Neural cell (in vitro differentiated cells): Measurements from ENCODE around the gene FUNDC2. TPM values are rescaled to one million over a fixed set of nuclear protein-coding genes. Genes with fewer than 3 reads are reported as not detected.

Experiments used
- H2AFZ ChIP-seq: fragments of 200-600, 300-800 bp; sonication (generic), shearing (Covaris generic); 2 replicates; pipeline ENCODE4 v1.6.0; 2014; ENCODE audit warnings: low read depth, mild to moderate bottlenecking, antibody characterized with exemption, low read length, moderate library complexity
- H3F3A ChIP-seq: fragments of 200-600 bp; shearing (Covaris generic); 2 replicates; pipeline ENCODE4 v1.6.1; 2016; ENCODE audit warnings: mild to moderate bottlenecking, moderate library complexity, mixed read lengths, antibody characterized with exemption, low read length; ENCODE audit not compliant: insufficient read depth, poor library complexity, severe bottlenecking
- H3K27ac ChIP-seq: fragments of 200-600, 300-800 bp; sonication (generic), shearing (Covaris generic); 2 replicates; pipeline ENCODE4 v1.5.1; 2014; ENCODE audit warnings: mild to moderate bottlenecking, low read length, moderate library complexity
- H3K27me3 ChIP-seq: fragments of 300-800, 200-600 bp; sonication (generic), shearing (Covaris generic); 2 replicates; pipeline ENCODE4 v1.6.0; 2014; ENCODE audit warnings: mild to moderate bottlenecking, low read depth, low read length, moderate library complexity; ENCODE audit not compliant: insufficient read depth
- H3K36me3 ChIP-seq: fragments of 300-800, 200-600 bp; sonication (generic), shearing (Covaris generic); 2 replicates; pipeline ENCODE4 v1.5.1; 2014; ENCODE audit warnings: mild to moderate bottlenecking, antibody characterized with exemption, low read length, moderate library complexity; ENCODE audit not compliant: insufficient read depth
- H3K4me2 ChIP-seq: fragments of 300-800, 200-600 bp; sonication (generic), shearing (Covaris generic); 2 replicates; pipeline ENCODE4 v1.6.0; 2014; ENCODE audit warnings: mild to moderate bottlenecking, low read length
- H3K4me3 ChIP-seq: fragments of 300-800, 200-600 bp; sonication (generic), shearing (Covaris generic); 2 replicates; pipeline ENCODE4 v1.5.1; 2014; ENCODE audit warnings: mild to moderate bottlenecking, low read length, moderate library complexity
- H3K79me2 ChIP-seq: fragments of 200-600 bp; shearing (Covaris generic); replicated peaks from 2 replicates; pipeline ENCODE4 v1.6.0; 2014; ENCODE audit warnings: mild to moderate bottlenecking, low read length, moderate library complexity; ENCODE audit not compliant: insufficient read depth
- H3K9ac ChIP-seq: fragments of 300-800, 200-600 bp; sonication (generic), shearing (Covaris generic); 2 replicates; pipeline ENCODE4 v1.6.1; 2016; ENCODE audit warnings: mild to moderate bottlenecking, low read length, mixed read lengths
- H3K9me2 ChIP-seq: fragments of 200-600 bp; shearing (Covaris generic); 2 replicates; pipeline ENCODE4 v1.6.1; 2016; ENCODE audit warnings: mild to moderate bottlenecking, low read length, mixed read lengths; ENCODE audit not compliant: insufficient read depth
- H3K9me3 ChIP-seq: fragments of 200-600, 300-800 bp; sonication (generic), shearing (Covaris generic); 2 replicates; pipeline ENCODE4 v1.6.1; 2016; ENCODE audit warnings: mild to moderate bottlenecking, mixed run types, low read length, moderate library complexity, mixed read lengths
- H4K20me1 ChIP-seq: fragments of 200-600 bp; shearing (Covaris generic); 2 replicates; pipeline ENCODE4 v1.6.1; 2016; ENCODE audit warnings: mild to moderate bottlenecking, mixed run types; ENCODE audit not compliant: insufficient read depth
- CTCF ChIP-seq: fragments of 450-650 bp; IDR thresholded peaks from 2 replicates; pipeline ENCODE4 v1.5.1; 2014; ENCODE audit warnings: antibody characterized with exemption, mild to moderate bottlenecking, moderate library complexity; ENCODE audit not compliant: poor library complexity, severe bottlenecking
- EP300 ChIP-seq: fragments of 450-650 bp; conservative IDR thresholded peaks from 2 replicates; pipeline ENCODE4 v1.6.1; 2014; ENCODE audit warnings: antibody characterized with exemption, mild to moderate bottlenecking, moderate library complexity; ENCODE audit not compliant: poor library complexity, severe bottlenecking
- EZH2 ChIP-seq: fragments of 200-600, 300-800 bp; shearing (Covaris generic), sonication (generic); IDR thresholded peaks from 2 replicates; pipeline ENCODE4 v1.6.1; 2014; ENCODE audit warnings: antibody characterized with exemption, low read length, borderline replicate concordance, mild to moderate bottlenecking; ENCODE audit not compliant: insufficient read depth, poor library complexity, severe bottlenecking
- MXI1 ChIP-seq: fragments of 450-650 bp; conservative IDR thresholded peaks from 2 replicates; pipeline ENCODE4 v1.6.1; 2014; ENCODE audit warnings: antibody characterized with exemption, mild to moderate bottlenecking; ENCODE audit not compliant: poor library complexity, severe bottlenecking
- POLR2AphosphoS5 ChIP-seq: IDR thresholded peaks from 2 replicates; pipeline ENCODE4 v1.6.1; 2012
- RAD21 ChIP-seq: fragments of 450-650 bp; conservative IDR thresholded peaks from 2 replicates; pipeline ENCODE4 v1.6.1; 2014; ENCODE audit warnings: antibody characterized with exemption, mild to moderate bottlenecking, moderate library complexity
- REST ChIP-seq: IDR thresholded peaks from 2 replicates; pipeline ENCODE4 v1.6.1; 2012; ENCODE audit warnings: borderline replicate concordance
- SMC3 ChIP-seq: fragments of 450-650 bp; conservative IDR thresholded peaks from 2 replicates; pipeline ENCODE4 v1.6.1; 2014; ENCODE audit warnings: antibody characterized with exemption, mild to moderate bottlenecking, moderate library complexity; ENCODE audit not compliant: poor library complexity
- TAF1 ChIP-seq: IDR thresholded peaks from 2 replicates; pipeline ENCODE4 v1.6.1; 2012; ENCODE audit warnings: low read depth
- polyA plus RNA-seq: library from polyadenylated mRNA; depleted of rRNA; stranded (reverse); fragments of >200 nt; gene quantifications from 2 replicates; pipeline ENCODE4 v1.2.3, GENCODE V29; 2014

FUNDC2 gene
- polyA plus RNA-seq, 1 donor from 2014 or later, result 139 TPM

GRCh38 chrX:155046129-155046810 is 19.6 kb downstream of the FUNDC2 start:
- H4K20me1 ChIP-seq, result no peaks in the 10 kb centered on the region
- H3K4me2 ChIP-seq, result no peak overlapping the region
- H3K27ac ChIP-seq, result no peak overlapping the region
- no peak for TF ChIP-seq CTCF
- TF ChIP-seq MXI1, result no peak
- TF ChIP-seq EZH2, result no peak
- no peak for TF ChIP-seq POLR2AphosphoS5
- TF ChIP-seq TAF1, result no peak
- TF ChIP-seq REST, result no peak
- no peak for TF ChIP-seq RAD21
- no peak for TF ChIP-seq SMC3
- no peak for TF ChIP-seq EP300
- no peak overlapping the region for H3K4me3 ChIP-seq
- H3K27me3 ChIP-seq, result no peaks in the 10 kb centered on the region
- H3K79me2 ChIP-seq, result no peaks in the 10 kb centered on the region
- H2AFZ ChIP-seq, result no peak overlapping the region
- H3K9ac ChIP-seq, result no peak overlapping the region
- no peaks in the 10 kb centered on the region for H3K9me2 ChIP-seq
- no peaks in the 10 kb centered on the region for H3F3A ChIP-seq
- no peaks in the 10 kb centered on the region for H3K36me3 ChIP-seq
- H3K9me3 ChIP-seq, result no peaks in the 10 kb centered on the region

GRCh38 chrX:155046811-155047528 is 20.3 kb downstream of the FUNDC2 start:
- TF ChIP-seq SMC3 (no peak), EZH2 (no peak), REST (no peak), MXI1 (no peak), EP300 (no peak), CTCF (no peak), POLR2AphosphoS5 (no peak), RAD21 (no peak)

More at GRCh38 chrX:155046811-155047528, 20.3 kb downstream of the FUNDC2 start:
- Histone ChIP-seq H3K9me2 (no peaks in the 10 kb centered on the region), H3K9me3 (no peaks in the 10 kb centered on the region), H3K4me2 (no peak overlapping the region), H3K27me3 (no peaks in the 10 kb centered on the region), H3K4me3 (no peak overlapping the region), H3F3A (no peaks in the 10 kb centered on the region), H3K79me2 (no peaks in the 10 kb centered on the region), H2AFZ (no peak overlapping the region), H3K9ac (no peak overlapping the region), H3K27ac (no peak overlapping the region), H4K20me1 (no peaks in the 10 kb centered on the region), H3K36me3 (no peaks in the 10 kb centered on the region)
